Ishikawa (cell line): ENCODE results near the gene JAG2.

ENCODE experiments used
- CEBPB ChIP-seq: IDR thresholded peaks from 2 replicates; pipeline ENCODE4 v1.6.1; 2012
- CREB1 ChIP-seq: IDR thresholded peaks from 2 replicates; pipeline ENCODE4 v1.6.1; 2012; ENCODE audit warnings: low read depth
- EGR1 ChIP-seq: IDR thresholded peaks from 2 replicates; pipeline ENCODE4 v1.6.1; 2012
- EP300 ChIP-seq: IDR thresholded peaks from 2 replicates; pipeline ENCODE4 v1.6.1; 2012; ENCODE audit warnings: borderline replicate concordance
- FOXM1 ChIP-seq: IDR thresholded peaks from 2 replicates; pipeline ENCODE4 v1.6.1; 2012; ENCODE audit warnings: low read depth, borderline replicate concordance
- NFIC ChIP-seq: IDR thresholded peaks from 2 replicates; pipeline ENCODE4 v1.6.1; 2012
- RAD21 ChIP-seq: IDR thresholded peaks from 2 replicates; pipeline ENCODE4 v1.6.1; 2012; ENCODE audit warnings: low read depth
- TAF1 ChIP-seq: IDR thresholded peaks from 2 replicates; pipeline ENCODE4 v1.6.1; 2012; ENCODE audit warnings: low read depth, mild to moderate bottlenecking
- TCF12 ChIP-seq: IDR thresholded peaks from 2 replicates; pipeline ENCODE4 v1.6.1; 2012; ENCODE audit warnings: low read depth
- TEAD4 ChIP-seq: IDR thresholded peaks from 2 replicates; pipeline ENCODE4 v1.6.1; 2012
- YY1 ChIP-seq: IDR thresholded peaks from 2 replicates; pipeline ENCODE4 v1.6.1; 2012; ENCODE audit warnings: low read depth
- ZBTB7A ChIP-seq: IDR thresholded peaks from 2 replicates; pipeline ENCODE4 v1.6.1; 2012; ENCODE audit warnings: low read depth
- TF ChIP-seq, protein P1 (sequence below): IDR thresholded peaks from 2 replicates; pipeline ENCODE4 v1.6.1; 2012; ENCODE audit warnings: low read depth, mild to moderate bottlenecking
- TF ChIP-seq, protein P2 (sequence below): IDR thresholded peaks from 2 replicates; pipeline ENCODE4 v1.6.1; 2012
- TF ChIP-seq, protein P3 (sequence below): IDR thresholded peaks from 2 replicates; pipeline ENCODE4 v1.6.1; 2012

The JAG2 gene

DNA sequence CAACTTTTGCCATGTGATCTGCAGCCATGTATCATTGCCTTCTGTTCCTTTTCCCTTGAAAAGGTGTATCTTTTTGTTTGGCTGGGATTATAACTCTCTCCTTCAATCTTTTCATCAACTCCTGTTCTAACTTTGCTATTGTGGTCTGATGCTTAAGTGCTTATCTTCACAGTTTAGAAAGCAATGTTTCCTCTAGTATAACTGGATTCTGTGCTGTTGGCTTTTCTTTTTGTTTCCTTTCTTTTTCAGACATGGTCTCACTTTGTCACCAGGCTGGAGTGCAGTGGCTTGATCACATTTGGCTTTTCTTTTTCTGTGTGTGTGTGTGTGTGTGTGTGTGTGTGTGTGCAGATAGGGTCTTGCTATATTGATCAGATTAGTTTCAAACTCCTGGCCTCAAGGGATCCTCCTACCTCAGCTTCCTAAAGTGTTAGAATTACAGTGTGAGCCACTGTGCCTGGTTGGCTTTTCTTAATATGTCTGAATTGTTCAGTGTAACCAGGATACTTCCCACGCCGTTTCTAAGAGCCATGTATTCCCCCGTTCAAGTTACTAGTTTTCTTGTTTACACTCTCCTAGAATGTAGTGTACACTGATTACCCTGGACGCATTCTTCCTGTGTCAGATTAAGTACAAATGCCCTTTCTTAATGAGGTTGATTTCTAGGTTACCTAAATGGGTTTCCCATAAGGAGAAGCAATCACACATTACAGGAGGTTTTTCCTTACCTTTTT lies 35.5 kb downstream of the JAG2 start:
- TF ChIP-seq, protein P1, sequence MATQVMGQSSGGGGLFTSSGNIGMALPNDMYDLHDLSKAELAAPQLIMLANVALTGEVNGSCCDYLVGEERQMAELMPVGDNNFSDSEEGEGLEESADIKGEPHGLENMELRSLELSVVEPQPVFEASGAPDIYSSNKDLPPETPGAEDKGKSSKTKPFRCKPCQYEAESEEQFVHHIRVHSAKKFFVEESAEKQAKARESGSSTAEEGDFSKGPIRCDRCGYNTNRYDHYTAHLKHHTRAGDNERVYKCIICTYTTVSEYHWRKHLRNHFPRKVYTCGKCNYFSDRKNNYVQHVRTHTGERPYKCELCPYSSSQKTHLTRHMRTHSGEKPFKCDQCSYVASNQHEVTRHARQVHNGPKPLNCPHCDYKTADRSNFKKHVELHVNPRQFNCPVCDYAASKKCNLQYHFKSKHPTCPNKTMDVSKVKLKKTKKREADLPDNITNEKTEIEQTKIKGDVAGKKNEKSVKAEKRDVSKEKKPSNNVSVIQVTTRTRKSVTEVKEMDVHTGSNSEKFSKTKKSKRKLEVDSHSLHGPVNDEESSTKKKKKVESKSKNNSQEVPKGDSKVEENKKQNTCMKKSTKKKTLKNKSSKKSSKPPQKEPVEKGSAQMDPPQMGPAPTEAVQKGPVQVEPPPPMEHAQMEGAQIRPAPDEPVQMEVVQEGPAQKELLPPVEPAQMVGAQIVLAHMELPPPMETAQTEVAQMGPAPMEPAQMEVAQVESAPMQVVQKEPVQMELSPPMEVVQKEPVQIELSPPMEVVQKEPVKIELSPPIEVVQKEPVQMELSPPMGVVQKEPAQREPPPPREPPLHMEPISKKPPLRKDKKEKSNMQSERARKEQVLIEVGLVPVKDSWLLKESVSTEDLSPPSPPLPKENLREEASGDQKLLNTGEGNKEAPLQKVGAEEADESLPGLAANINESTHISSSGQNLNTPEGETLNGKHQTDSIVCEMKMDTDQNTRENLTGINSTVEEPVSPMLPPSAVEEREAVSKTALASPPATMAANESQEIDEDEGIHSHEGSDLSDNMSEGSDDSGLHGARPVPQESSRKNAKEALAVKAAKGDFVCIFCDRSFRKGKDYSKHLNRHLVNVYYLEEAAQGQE, result no peak
- no peak for TF ChIP-seq TCF12
- TF ChIP-seq, protein P2, sequence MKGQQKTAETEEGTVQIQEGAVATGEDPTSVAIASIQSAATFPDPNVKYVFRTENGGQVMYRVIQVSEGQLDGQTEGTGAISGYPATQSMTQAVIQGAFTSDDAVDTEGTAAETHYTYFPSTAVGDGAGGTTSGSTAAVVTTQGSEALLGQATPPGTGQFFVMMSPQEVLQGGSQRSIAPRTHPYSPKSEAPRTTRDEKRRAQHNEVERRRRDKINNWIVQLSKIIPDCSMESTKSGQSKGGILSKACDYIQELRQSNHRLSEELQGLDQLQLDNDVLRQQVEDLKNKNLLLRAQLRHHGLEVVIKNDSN, result no peak
- no peak for TF ChIP-seq YY1
- no peak for TF ChIP-seq FOXM1
- TF ChIP-seq NFIC, result no peak
- TF ChIP-seq, protein P3, sequence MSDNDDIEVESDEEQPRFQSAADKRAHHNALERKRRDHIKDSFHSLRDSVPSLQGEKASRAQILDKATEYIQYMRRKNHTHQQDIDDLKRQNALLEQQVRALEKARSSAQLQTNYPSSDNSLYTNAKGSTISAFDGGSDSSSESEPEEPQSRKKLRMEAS, result no peak
- no peak for TF ChIP-seq RAD21
- no peak for TF ChIP-seq EP300
- no peak for TF ChIP-seq TEAD4
- no peak for TF ChIP-seq CEBPB
- TF ChIP-seq ZBTB7A, result no peak

DNA sequence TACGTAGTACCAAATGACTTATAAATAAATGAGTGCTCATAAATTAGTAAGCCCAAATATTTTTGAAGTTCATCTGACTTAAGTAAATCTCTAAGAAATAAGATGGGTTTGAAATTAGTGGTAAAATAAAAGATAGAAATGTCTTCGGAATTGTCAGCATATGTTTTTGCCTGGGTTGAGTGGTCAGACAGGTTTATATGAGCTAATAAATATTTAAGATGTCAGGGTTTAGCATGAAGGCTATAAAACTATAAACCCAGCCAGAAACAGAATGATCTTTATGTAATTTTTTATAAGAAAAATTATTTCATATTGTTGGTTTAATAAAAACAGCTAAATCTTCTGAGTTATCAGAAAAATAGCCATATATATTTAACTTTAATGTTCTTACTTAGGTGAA lies 37.3 kb downstream of the JAG2 start:
- TF ChIP-seq YY1 (no peak), CREB1 (no peak)

DNA sequence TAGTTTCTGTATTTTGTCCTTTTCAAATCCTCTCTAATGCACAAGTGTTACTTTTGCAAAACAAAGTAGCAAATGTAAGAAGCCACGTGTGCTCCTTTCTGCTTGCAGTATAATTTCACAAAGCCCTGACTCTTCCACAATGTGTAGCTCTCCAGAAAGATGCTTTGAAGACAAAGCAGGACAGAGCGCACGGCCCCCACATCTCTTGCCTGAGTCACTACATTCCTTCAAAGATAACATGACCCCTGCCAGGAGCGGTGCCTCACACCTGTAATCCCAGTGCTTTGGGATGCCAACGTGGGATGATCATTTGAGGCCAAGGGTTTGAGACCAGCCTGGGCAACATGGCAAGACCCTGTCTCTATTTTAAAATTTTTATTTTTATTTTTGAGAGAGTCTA lies 40.5 kb downstream of the JAG2 start:
- no peak for TF ChIP-seq ZBTB7A
- no peak for TF ChIP-seq NFIC

DNA sequence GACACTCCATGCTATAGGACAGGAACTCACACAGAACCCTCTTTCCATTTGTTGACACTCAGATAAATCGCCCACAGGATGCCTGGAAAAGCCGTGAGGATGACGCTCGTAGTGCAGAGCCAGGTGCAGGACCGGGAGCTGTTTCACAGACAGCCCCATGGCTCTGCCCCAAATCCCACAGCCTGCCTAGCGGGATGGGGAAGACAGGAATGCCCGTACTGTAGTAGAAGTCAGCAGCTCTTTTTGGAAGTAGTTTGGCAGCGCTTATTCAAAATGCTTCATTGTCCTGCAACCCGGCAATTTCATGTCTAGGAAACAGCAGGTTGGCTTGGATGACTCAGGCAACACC lies 41.6 kb downstream of the JAG2 start:
- TF ChIP-seq EP300, result no peak
- no peak for TF ChIP-seq RAD21
- TF ChIP-seq NFIC, result no peak
- TF ChIP-seq CREB1, result no peak

DNA sequence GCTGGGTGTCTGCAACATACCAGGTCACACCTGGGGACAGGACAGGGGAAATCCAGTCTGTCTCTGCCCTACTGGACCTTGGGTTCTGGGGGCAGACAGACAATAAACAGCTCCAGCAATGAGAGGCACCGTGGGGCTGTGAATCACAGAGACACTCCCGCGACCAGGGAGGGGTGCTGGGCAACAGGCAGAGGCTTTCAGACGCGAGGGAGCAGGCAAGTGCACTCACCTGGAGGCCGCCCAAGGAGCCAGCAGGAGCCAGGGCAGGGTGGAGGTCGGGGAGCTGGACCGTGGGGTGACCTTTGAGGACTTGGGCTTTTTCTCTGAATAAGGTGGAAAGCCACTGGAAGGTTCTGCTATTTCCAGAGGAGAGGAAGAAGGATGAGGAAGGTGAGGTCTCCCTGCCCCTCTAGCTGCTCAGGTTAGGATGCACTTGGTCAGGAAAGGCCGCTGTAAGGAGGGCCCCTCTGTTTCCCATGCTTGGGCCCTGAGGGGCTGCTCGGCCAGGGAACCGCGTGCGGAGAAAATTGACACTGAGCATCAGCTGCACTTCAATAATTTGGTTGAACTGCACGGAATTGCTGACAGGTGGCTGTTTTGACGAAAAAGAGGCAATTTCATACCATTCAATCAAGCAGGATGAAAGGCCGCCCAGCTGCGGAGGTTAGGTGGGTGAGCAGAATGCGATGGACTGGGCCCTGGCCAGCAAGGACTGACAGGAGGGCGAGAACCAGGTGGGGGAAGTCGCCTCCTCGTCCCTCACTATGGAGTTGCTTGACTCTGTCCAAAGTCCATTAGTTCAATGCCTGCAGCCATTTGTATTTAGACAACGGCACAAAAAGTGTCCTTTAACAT lies 42.2 kb downstream of the JAG2 start:
- TF ChIP-seq, protein P3, result no peak
- no peak for TF ChIP-seq EGR1
- no peak for TF ChIP-seq EP300
- no peak for TF ChIP-seq RAD21
- TF ChIP-seq, protein P1, result no peak
- TF ChIP-seq CEBPB, result no peak
- TF ChIP-seq NFIC, result no peak
- TF ChIP-seq, protein P2, result no peak
- TF ChIP-seq ZBTB7A, result no peak
- TF ChIP-seq CREB1, result no peak
- TF ChIP-seq FOXM1, result no peak
- TF ChIP-seq YY1, result no peak
- no peak for TF ChIP-seq TAF1
- TF ChIP-seq TEAD4, result no peak
- TF ChIP-seq TCF12, result no peak

DNA sequence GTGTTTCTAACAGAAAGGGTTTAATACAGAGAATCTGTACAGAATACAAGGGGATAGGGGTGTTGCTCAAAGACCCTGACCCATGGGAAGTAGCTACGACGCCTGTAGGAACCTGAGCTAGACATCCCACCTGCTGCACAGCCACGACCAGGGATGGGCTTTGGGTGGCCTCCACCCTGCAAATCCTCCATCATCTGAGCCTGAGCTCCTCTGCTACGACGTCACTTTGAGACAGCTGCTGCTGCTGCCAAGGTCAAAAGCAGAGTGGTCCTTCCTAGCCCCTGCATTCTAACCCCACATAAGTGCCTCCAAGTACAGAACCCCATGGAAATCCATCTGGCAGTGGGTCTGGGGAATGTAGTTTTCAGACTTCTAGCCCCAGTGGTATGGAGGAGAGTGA lies 43.8 kb downstream of the JAG2 start:
- TF ChIP-seq, protein P3, result no peak
- TF ChIP-seq TCF12 (no peak), TAF1 (no peak), FOXM1 (no peak), TEAD4 (no peak), YY1 (no peak), CREB1 (no peak), ZBTB7A (no peak)
